ENCODE data around the gene IPP.
"Not testable (repeated sequence)": the region's sequence is repeated elsewhere in the genome, so short reads cannot be mapped to it uniquely, and the experiment has no call there.

IPP gene

GRCh38 chr1:45746922-45747321 lies 3.5 kb downstream of the IPP start:
- no peak overlapping the region for H3K4me3 ChIP-seq (ENCODE audit: low read length, poor library complexity, severe bottlenecking)
- H2AFZ ChIP-seq (ENCODE audit: low read length) = no peak overlapping the region
- no peaks in the 10 kb centered on the region for H3F3A ChIP-seq (ENCODE audit: low read depth)
- no peak overlapping the region for H3K4me2 ChIP-seq (ENCODE audit: low read depth, low read length, poor library complexity, severe bottlenecking)
- no peaks in the 10 kb centered on the region for H3K27me3 ChIP-seq (ENCODE audit: insufficient read depth, low read length, poor library complexity, severe bottlenecking)
- H3K9me3 ChIP-seq (ENCODE audit: insufficient read depth, low read depth, low read length) = no peaks in the 10 kb centered on the region
- H3K4me1 ChIP-seq (ENCODE audit: insufficient read depth, low read length, poor library complexity, severe bottlenecking) = peaks cover 4% of the 10 kb centered on the region
- H3K9ac ChIP-seq (ENCODE audit: low read depth, low read length, poor library complexity, severe bottlenecking) = no peak overlapping the region
- H4K20me1 ChIP-seq (ENCODE audit: insufficient read depth, low read length, poor library complexity, severe bottlenecking) = no peaks in the 10 kb centered on the region
- TF ChIP-seq CTCF (conservative IDR thresholded peaks at IDR 0.05; ENCODE audit: low read length) (no peak), EZH2phosphoT487 (IDR thresholded peaks at IDR 0.05; ENCODE audit: borderline replicate concordance) (no peak)
- H3K36me3 ChIP-seq (ENCODE audit: insufficient read depth, low read length) = no peaks in the 10 kb centered on the region
- peaks cover 5% of the 10 kb centered on the region; the same call in 1 of the 2 replicates for H3K79me2 ChIP-seq (ENCODE audit: insufficient read depth, low read length)
- no peaks in the 10 kb centered on the region for H3K9me2 ChIP-seq (replicated peaks; ENCODE audit: low read depth, low read length)

- not testable (repeated sequence) for H3K4me2 ChIP-seq (ENCODE audit: low read depth, low read length, poor library complexity, severe bottlenecking); H3K9ac ChIP-seq (ENCODE audit: low read depth, low read length, poor library complexity, severe bottlenecking); H3K4me3 ChIP-seq (ENCODE audit: low read length, poor library complexity, severe bottlenecking); H3F3A ChIP-seq (ENCODE audit: low read depth); H3K4me1 ChIP-seq (ENCODE audit: insufficient read depth, low read length, poor library complexity, severe bottlenecking); H3K9me2 ChIP-seq (replicated peaks; ENCODE audit: low read depth, low read length); H4K20me1 ChIP-seq (ENCODE audit: insufficient read depth, low read length, poor library complexity, severe bottlenecking); H3K79me2 ChIP-seq (ENCODE audit: insufficient read depth, low read length); H2AFZ ChIP-seq (ENCODE audit: low read length); H3K27me3 ChIP-seq (ENCODE audit: insufficient read depth, low read length, poor library complexity, severe bottlenecking); H3K9me3 ChIP-seq (ENCODE audit: insufficient read depth, low read depth, low read length); H3K36me3 ChIP-seq (ENCODE audit: insufficient read depth, low read length)
Measured at GRCh38 chr1:45739641-45740156, 10.8 kb downstream of the IPP start.

- Histone ChIP-seq H2AFZ (ENCODE audit: low read length) (no peak overlapping the region), H3K4me2 (ENCODE audit: low read depth, low read length, poor library complexity, severe bottlenecking) (no peak overlapping the region), H3K9me3 (ENCODE audit: insufficient read depth, low read depth, low read length) (no peaks in the 10 kb centered on the region), H4K20me1 (ENCODE audit: insufficient read depth, low read length, poor library complexity, severe bottlenecking) (no peaks in the 10 kb centered on the region), H3K4me1 (ENCODE audit: insufficient read depth, low read length, poor library complexity, severe bottlenecking) (peaks cover 3% of the 10 kb centered on the region), H3F3A (ENCODE audit: low read depth) (no peaks in the 10 kb centered on the region), H3K27me3 (ENCODE audit: insufficient read depth, low read length, poor library complexity, severe bottlenecking) (no peaks in the 10 kb centered on the region), H3K4me3 (ENCODE audit: low read length, poor library complexity, severe bottlenecking) (no peak overlapping the region), H3K9me2 (replicated peaks; ENCODE audit: low read depth, low read length) (no peaks in the 10 kb centered on the region), H3K36me3 (ENCODE audit: insufficient read depth, low read length) (no peaks in the 10 kb centered on the region), H3K79me2 (ENCODE audit: insufficient read depth, low read length) (no peaks in the 10 kb centered on the region), H3K9ac (ENCODE audit: low read depth, low read length, poor library complexity, severe bottlenecking) (no peak overlapping the region)
- TF ChIP-seq CTCF (conservative IDR thresholded peaks at IDR 0.05; ENCODE audit: low read length) (no peak), EZH2phosphoT487 (IDR thresholded peaks at IDR 0.05; ENCODE audit: borderline replicate concordance) (no peak)
Measured at GRCh38 chr1:45739137-45739536, 11.3 kb downstream of the IPP start.

- Histone ChIP-seq H3K9me2 (replicated peaks; ENCODE audit: low read depth, low read length) (no peaks in the 10 kb centered on the region), H3F3A (ENCODE audit: low read depth) (no peaks in the 10 kb centered on the region), H4K20me1 (ENCODE audit: insufficient read depth, low read length, poor library complexity, severe bottlenecking) (no peaks in the 10 kb centered on the region), H3K4me3 (ENCODE audit: low read length, poor library complexity, severe bottlenecking) (no peak overlapping the region), H3K9me3 (ENCODE audit: insufficient read depth, low read depth, low read length) (no peaks in the 10 kb centered on the region), H3K27me3 (ENCODE audit: insufficient read depth, low read length, poor library complexity, severe bottlenecking) (no peaks in the 10 kb centered on the region), H3K4me1 (ENCODE audit: insufficient read depth, low read length, poor library complexity, severe bottlenecking) (no peaks in the 10 kb centered on the region), H3K4me2 (ENCODE audit: low read depth, low read length, poor library complexity, severe bottlenecking) (no peak overlapping the region), H3K9ac (ENCODE audit: low read depth, low read length, poor library complexity, severe bottlenecking) (no peak overlapping the region), H3K79me2 (ENCODE audit: insufficient read depth, low read length) (no peaks in the 10 kb centered on the region), H2AFZ (ENCODE audit: low read length) (no peak overlapping the region), H3K36me3 (ENCODE audit: insufficient read depth, low read length) (no peaks in the 10 kb centered on the region)
- TF ChIP-seq EZH2phosphoT487 (IDR thresholded peaks at IDR 0.05; ENCODE audit: borderline replicate concordance) = no peak
- TF ChIP-seq CTCF (conservative IDR thresholded peaks at IDR 0.05; ENCODE audit: low read length) = no peak
Measured at GRCh38 chr1:45730780-45731319, 19.6 kb downstream of the IPP start.
